HUES48 (cell line): ENCODE data around the gene GNAZ.

Experiments
- H3K27ac ChIP-seq: one replicate; pipeline ENCODE4 v1.7.0; 2013; ENCODE audit warnings: low read depth, low read length, inconsistent platforms
- H3K27me3 ChIP-seq: 2 replicates; pipeline ENCODE4 v1.6.1; 2013; ENCODE audit warnings: mild to moderate bottlenecking, low read length; ENCODE audit not compliant: control insufficient read depth, insufficient read depth
- H3K36me3 ChIP-seq: 2 replicates; pipeline ENCODE4 v1.6.1; 2013; ENCODE audit warnings: low read length; ENCODE audit not compliant: control insufficient read depth, insufficient read depth
- H3K4me1 ChIP-seq: 2 replicates; pipeline ENCODE4 v1.6.1; 2013; ENCODE audit warnings: mild to moderate bottlenecking, low read length; ENCODE audit not compliant: control insufficient read depth, insufficient read depth
- H3K4me3 ChIP-seq: 2 replicates; pipeline ENCODE4 v1.5.1; 2013; ENCODE audit warnings: mild to moderate bottlenecking, low read depth, low read length
- H3K9ac ChIP-seq: 2 replicates; pipeline ENCODE4 v1.6.1; 2013; ENCODE audit warnings: mild to moderate bottlenecking, low read depth, low read length, moderate library complexity
- H3K9me3 ChIP-seq: 2 replicates; pipeline ENCODE4 v1.6.1; 2013; ENCODE audit warnings: low read length; ENCODE audit not compliant: control insufficient read depth, insufficient read depth

Gene GNAZ

DNA sequence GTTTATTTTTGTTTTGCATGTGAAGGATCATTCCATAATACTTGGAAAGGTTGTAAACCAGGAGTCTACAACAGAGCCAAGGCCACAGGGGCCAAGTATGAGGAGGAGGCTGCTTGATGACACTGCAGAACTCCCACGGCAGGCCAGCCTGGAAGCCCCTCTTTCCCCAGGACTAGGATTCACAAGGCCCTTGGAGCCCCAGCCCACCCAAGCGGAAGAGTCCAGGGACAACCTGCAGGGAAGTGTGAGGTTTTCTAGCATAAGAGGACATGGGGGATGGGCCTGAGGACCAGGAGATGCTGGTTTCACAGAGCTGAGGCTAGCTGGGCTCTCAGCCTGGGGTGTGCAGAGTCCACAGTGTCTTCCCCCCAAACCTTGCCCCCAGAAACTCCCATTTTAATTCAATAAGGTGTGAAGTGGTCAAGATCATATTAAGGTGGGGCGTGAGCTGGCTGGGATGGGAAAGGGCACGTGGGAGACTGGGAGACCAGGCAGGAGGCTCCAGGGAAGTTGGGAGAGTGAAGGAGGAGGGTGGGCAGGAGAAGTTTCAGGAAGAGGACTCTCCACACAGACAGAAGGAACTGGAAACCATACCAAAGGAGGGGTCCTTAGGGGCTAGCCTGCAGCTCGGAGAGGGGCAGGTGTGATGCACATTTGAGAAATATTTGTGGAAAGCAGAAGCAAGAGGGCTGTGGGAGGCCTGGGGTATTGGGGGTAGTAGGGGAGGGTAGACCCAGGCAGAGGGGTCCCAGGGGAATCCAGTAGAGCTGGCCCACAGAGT lies 12.4 kb downstream of the GNAZ start:
- no peaks in the 10 kb centered on the region for H3K4me1 ChIP-seq
- no peak overlapping the region for H3K9ac ChIP-seq
- no peak overlapping the region for H3K27ac ChIP-seq
- H3K36me3 ChIP-seq, result no peaks in the 10 kb centered on the region
- H3K27me3 ChIP-seq, result no peaks in the 10 kb centered on the region
- H3K4me3 ChIP-seq, result no peak overlapping the region
- no peaks in the 10 kb centered on the region for H3K9me3 ChIP-seq

- Histone ChIP-seq H3K4me3 (no peak overlapping the region), H3K27ac (no peak overlapping the region), H3K27me3 (no peaks in the 10 kb centered on the region), H3K4me1 (peaks cover 6% of the 10 kb centered on the region), H3K9ac (no peak overlapping the region), H3K9me3 (no peaks in the 10 kb centered on the region), H3K36me3 (no peaks in the 10 kb centered on the region)
Observed at GRCh38 chr22:23083315-23084021, 13.1 kb downstream of the GNAZ start.

- no peak overlapping the region for H3K4me3 ChIP-seq
- no peak overlapping the region for H3K9ac ChIP-seq
- no peaks in the 10 kb centered on the region for H3K9me3 ChIP-seq
- peaks cover 9% of the 10 kb centered on the region for H3K4me1 ChIP-seq
- H3K27me3 ChIP-seq, result no peaks in the 10 kb centered on the region
- H3K36me3 ChIP-seq, result no peaks in the 10 kb centered on the region
- H3K27ac ChIP-seq, result no peak overlapping the region
Observed at GRCh38 chr22:23084453-23085350, 14.4 kb downstream of the GNAZ start.

DNA sequence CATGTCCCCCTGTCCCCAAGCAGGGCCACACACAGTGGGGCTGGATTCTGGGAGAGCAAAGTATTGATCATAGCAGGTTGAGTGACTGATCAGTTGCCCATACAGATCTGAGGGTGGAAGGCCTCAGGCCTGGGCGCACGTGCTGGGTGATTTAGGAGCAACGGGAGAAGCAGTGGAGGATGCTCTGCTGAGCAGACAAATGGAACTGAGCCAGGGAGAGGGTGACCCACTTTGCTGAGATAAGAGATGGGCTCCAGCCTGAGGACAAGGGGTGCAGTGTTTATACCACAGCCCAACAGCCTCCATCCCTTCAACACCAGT lies 15.0 kb downstream of the GNAZ start:
- Histone ChIP-seq H3K9me3 (no peaks in the 10 kb centered on the region), H3K36me3 (no peaks in the 10 kb centered on the region), H3K27me3 (no peaks in the 10 kb centered on the region), H3K9ac (no peak overlapping the region), H3K27ac (no peak overlapping the region), H3K4me3 (no peak overlapping the region), H3K4me1 (peaks cover 9% of the 10 kb centered on the region)

DNA sequence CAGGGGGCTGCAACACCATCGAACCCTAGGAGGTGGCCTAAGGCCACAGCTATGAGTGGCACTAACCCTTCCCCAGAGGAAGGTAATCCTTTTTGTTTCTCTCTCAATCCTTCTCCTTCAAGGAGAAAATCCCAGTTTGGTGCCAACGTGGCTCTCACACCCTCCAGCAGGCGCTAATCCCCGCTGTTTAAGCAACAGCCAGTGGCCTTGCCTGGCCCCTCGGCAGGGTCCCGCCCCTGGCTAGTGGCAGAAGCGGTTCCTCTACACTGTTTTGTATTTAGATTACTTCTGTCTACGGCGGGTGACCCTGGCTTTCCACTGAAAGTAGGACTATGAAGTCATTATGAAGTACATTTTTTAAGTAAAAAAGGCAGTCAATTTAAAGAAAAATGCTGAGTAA lies 15.5 kb downstream of the GNAZ start:
- Histone ChIP-seq H3K4me3 (no peak overlapping the region), H3K27ac (no peak overlapping the region), H3K36me3 (no peaks in the 10 kb centered on the region), H3K4me1 (peaks cover 9% of the 10 kb centered on the region), H3K9ac (no peak overlapping the region), H3K27me3 (no peaks in the 10 kb centered on the region), H3K9me3 (no peaks in the 10 kb centered on the region)

DNA sequence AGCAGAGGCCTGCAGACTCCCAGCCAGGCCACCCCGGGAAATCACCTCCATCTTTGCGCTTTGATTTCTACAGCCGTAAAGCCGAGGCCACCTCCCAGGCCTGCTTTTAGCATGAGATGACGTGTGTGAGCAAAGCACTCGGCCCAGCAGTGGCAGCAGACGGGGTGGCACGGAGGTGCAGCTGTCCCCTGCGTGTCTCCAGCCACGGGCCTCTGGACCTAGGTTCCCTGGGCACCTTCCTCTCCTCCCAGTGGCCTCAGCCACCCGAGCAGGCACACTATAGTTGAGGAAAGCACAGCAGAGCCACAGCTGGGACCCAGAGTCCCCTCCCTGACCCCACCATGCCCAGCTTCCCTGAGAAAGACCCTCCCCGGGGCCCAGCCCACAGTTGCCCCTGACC lies 15.9 kb downstream of the GNAZ start:
- no peaks in the 10 kb centered on the region for H3K9me3 ChIP-seq
- no peaks in the 10 kb centered on the region for H3K27me3 ChIP-seq
- H3K36me3 ChIP-seq, result no peaks in the 10 kb centered on the region
- no peak overlapping the region for H3K9ac ChIP-seq
- no peak overlapping the region for H3K4me3 ChIP-seq
- no peak overlapping the region for H3K27ac ChIP-seq
- H3K4me1 ChIP-seq, result peaks cover 9% of the 10 kb centered on the region

GRCh38 chr22:23086787-23087186 lies 16.5 kb downstream of the GNAZ start:
- H3K4me1 ChIP-seq, result peaks cover 9% of the 10 kb centered on the region
- no peak overlapping the region for H3K4me3 ChIP-seq
- no peak overlapping the region for H3K9ac ChIP-seq
- no peaks in the 10 kb centered on the region for H3K27me3 ChIP-seq
- no peaks in the 10 kb centered on the region for H3K36me3 ChIP-seq
- H3K9me3 ChIP-seq, result no peaks in the 10 kb centered on the region
- no peak overlapping the region for H3K27ac ChIP-seq

- Histone ChIP-seq H3K9ac (0 out of 2 replicates have a peak overlapping the region, but pooled peaks have one; percentile 12), H3K4me3 (no peak overlapping the region), H3K27ac (no peak overlapping the region)
Observed at GRCh38 chr22:23088199-23088604, 17.9 kb downstream of the GNAZ start.

GRCh38 chr22:23089010-23089409 lies 18.7 kb downstream of the GNAZ start:
- no peaks in the 10 kb centered on the region for H3K36me3 ChIP-seq
- H3K9ac ChIP-seq, result no peak overlapping the region
- H3K4me3 ChIP-seq, result no peak overlapping the region

More at GRCh38 chr22:23088199-23088604, 17.9 kb downstream of the GNAZ start:
- H3K27me3 ChIP-seq, result no peaks in the 10 kb centered on the region
- H3K36me3 ChIP-seq, result no peaks in the 10 kb centered on the region
- H3K4me1 ChIP-seq, result peaks cover 9% of the 10 kb centered on the region
- no peaks in the 10 kb centered on the region for H3K9me3 ChIP-seq

DNA sequence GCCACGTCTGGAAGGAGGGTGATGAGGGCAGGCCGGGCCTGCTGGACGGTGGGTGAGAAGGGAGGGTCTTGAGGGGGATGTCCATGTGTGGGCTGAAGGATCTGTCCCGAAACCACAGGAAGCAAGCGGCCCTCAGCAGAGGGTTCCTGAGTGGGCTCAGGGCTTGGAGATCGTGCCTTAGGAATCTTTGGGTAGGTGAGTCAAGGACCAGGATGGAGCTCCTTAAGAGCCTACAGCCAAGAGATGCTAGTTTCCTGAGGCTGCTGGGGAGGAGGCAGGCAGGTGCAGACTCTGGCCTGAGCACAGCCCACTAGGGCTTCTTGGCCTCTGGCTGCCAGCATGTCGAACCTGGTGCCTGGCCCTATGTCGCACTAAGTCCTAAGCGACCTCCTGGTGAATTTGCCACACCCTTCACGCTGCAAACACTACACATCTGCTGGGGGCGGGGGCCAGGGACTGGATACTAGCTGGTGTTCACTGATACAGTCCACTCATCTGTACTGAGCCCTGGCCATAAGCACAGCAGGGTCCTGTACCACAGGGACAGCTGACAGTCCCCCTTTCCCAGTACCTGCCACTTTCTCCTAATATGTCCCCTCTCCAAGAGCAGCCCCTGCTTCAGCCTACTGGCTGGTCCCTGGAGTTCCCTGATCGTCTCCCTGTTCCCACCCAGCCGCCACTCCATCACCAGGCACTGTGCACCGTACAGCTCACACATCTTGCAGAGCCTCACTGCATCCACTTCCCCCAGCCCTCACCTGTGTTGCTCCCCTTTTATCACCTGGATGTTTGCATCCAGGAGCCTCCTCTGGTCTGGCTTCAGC lies 19.5 kb downstream of the GNAZ start:
- peaks cover 9% of the 10 kb centered on the region for H3K4me1 ChIP-seq
- no peak overlapping the region for H3K4me3 ChIP-seq
- H3K9me3 ChIP-seq, result no peaks in the 10 kb centered on the region
- H3K9ac ChIP-seq, result no peak overlapping the region
- H3K27me3 ChIP-seq, result no peaks in the 10 kb centered on the region
- H3K36me3 ChIP-seq, result no peaks in the 10 kb centered on the region
- no peak overlapping the region for H3K27ac ChIP-seq

More at GRCh38 chr22:23089010-23089409, 18.7 kb downstream of the GNAZ start:
- H3K9me3 ChIP-seq, result no peaks in the 10 kb centered on the region
- H3K27me3 ChIP-seq, result no peaks in the 10 kb centered on the region
- H3K4me1 ChIP-seq, result peaks cover 9% of the 10 kb centered on the region
- H3K27ac ChIP-seq, result no peak overlapping the region
